Coronary artery (tissue), 2 donors: ENCODE results near the gene OR5C1.
"Not testable (repeated sequence)": the region's sequence is repeated elsewhere in the genome, so short reads cannot be mapped to it uniquely, and the experiment has no call there.

Experiments used
- DNase-seq: peaks from one replicate; pipeline ENCODE4 v3.0.0-alpha.2; 2017; ENCODE audit warnings: low spot score
- H3K27ac ChIP-seq, 2 donors: fragments of 200-600 bp; sonication (generic); one replicate each; pipeline ENCODE4 v1.5.1; 2016 to 2019
- H3K4me3 ChIP-seq: fragments of 200-600 bp; sonication (generic); 2 replicates; pipeline ENCODE4 v1.5.1; 2016; ENCODE audit warnings: mild to moderate bottlenecking, moderate library complexity
- TF ChIP-seq, protein P1 (sequence below): fragments of 200-600 bp; sonication (generic); IDR thresholded peaks from one replicate; pipeline ENCODE4 v1.5.1; 2019; ENCODE audit warnings: antibody characterized with exemption

OR5C1 gene

DNA sequence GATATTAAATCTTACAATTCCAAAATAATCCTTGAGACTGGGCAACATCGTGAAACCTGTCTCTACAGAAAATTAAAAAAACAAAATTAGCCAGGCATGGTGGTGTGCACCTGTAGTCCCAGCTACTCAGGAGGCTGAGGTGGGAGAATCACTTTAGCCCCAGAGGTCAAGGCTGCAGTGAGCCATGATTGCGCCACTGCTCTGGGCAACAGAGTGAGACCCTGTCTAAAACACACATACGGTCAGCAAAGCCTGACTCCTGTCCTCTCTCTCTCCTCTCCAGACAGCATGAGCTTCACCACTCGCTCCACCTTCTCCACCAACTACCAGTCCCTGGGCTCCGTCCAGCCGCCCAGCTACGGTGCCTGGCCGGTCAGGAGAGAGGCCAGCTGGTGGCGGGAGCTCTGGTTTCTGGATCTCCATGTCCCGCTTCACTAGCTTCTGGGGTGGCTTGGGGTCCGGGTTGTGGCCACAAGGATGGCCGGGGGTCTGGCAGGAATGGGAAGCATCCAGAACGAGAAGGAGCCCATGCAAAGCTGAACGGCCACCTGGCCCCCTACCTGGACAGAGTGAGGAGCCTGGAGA lies 48.6 kb downstream of the OR5C1 start:
- Histone ChIP-seq H3K27ac (no peak overlapping the region), H3K4me3 (no peak overlapping the region)
- DNase-seq = no peak
- TF ChIP-seq, protein P1, sequence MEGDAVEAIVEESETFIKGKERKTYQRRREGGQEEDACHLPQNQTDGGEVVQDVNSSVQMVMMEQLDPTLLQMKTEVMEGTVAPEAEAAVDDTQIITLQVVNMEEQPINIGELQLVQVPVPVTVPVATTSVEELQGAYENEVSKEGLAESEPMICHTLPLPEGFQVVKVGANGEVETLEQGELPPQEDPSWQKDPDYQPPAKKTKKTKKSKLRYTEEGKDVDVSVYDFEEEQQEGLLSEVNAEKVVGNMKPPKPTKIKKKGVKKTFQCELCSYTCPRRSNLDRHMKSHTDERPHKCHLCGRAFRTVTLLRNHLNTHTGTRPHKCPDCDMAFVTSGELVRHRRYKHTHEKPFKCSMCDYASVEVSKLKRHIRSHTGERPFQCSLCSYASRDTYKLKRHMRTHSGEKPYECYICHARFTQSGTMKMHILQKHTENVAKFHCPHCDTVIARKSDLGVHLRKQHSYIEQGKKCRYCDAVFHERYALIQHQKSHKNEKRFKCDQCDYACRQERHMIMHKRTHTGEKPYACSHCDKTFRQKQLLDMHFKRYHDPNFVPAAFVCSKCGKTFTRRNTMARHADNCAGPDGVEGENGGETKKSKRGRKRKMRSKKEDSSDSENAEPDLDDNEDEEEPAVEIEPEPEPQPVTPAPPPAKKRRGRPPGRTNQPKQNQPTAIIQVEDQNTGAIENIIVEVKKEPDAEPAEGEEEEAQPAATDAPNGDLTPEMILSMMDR = no peak

DNA sequence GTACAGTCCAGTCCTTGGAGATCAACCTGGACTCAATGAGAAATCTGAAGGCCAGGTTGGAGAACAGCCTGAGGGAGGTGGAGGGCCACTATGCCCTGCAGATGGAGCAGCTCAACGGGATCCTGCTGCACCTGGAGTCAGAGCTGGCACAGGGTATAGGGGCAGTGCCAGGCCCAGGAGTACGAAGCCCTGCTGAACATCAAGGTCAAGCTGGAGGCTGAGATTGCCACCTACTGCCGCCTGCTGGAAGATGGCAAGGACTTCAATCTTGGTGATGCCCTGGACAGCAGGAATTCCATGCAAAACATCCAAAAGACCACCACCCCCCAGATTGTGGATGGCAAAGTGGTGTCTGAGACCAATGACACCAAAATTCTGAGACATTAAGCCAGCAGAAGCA lies 49.7 kb downstream of the OR5C1 start:
- H3K27ac ChIP-seq, DNase-seq, H3K4me3 ChIP-seq: not testable (repeated sequence)
